Activated naive CD8-positive, alpha-beta T cell treated with anti-CD3 and anti-CD28 coated beads for 36 hours (primary cell): ENCODE data around the gene KLHL29. TPM values are rescaled to one million over a fixed set of nuclear protein-coding genes. Genes with fewer than 3 reads are reported as not detected.
"Not testable (repeated sequence)": the region's sequence is repeated elsewhere in the genome, so short reads cannot be mapped to it uniquely, and the experiment has no call there.

Experiments
- DNase-seq: peaks from one replicate; pipeline ENCODE4 v3.0.0; 2021
- H3K27ac Mint-ChIP-seq: one replicate; pipeline ENCODE4 v1.8.0; 2022; ENCODE audit warnings: mild to moderate bottlenecking, moderate library complexity, mixed read lengths
- H3K27me3 Mint-ChIP-seq: one replicate; pipeline ENCODE4 v1.8.0; 2022; ENCODE audit warnings: mild to moderate bottlenecking, mixed read lengths
- H3K36me3 Mint-ChIP-seq: one replicate; pipeline ENCODE4 v1.8.0; 2021; ENCODE audit warnings: mild to moderate bottlenecking, mixed read lengths
- H3K4me1 Mint-ChIP-seq: one replicate; pipeline ENCODE4 v1.8.0; 2021; ENCODE audit warnings: mixed read lengths
- H3K4me3 Mint-ChIP-seq: one replicate; pipeline ENCODE4 v1.8.0; 2022; ENCODE audit warnings: mild to moderate bottlenecking, moderate library complexity, mixed read lengths
- H3K9me3 Mint-ChIP-seq: one replicate; pipeline ENCODE4 v1.8.0; 2022; ENCODE audit warnings: mixed read lengths
- total RNA-seq, 2 experiments: library from RNA; stranded (reverse); gene quantifications; one replicate each; pipeline ENCODE4 v1.2.3, GENCODE V29; 2021

Gene KLHL29
- total RNA-seq, 2 experiments from 2014 or later: 1.2 to 1.5 TPM

DNA sequence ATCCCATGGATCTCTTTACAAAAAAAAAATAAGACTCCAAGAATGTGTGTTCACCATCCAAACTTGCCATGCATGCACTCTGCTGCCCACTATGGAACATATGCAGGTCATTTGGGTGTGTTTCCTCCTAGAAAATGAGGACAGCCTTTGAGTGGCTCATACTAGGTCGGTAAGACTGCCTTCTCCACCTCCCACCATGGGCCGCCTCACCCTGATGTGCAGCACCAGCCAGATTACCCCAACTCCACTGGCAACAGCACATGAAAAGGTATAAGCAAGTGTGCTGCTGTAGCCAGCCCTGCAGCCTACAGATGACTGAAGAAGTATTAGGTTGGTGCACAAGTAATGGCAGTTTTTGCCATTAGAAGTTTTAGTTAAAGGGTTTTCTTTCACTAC lies 327.8 kb downstream of the KLHL29 start:
- Mint-ChIP-seq H3K4me1 (no peaks in the 10 kb centered on the region), H3K36me3 (peaks cover 9% of the 10 kb centered on the region), H3K9me3 (no peaks in the 10 kb centered on the region), H3K27ac (no peak overlapping the region), H3K4me3 (no peak overlapping the region), H3K27me3 (no peaks in the 10 kb centered on the region)
- no peak for DNase-seq

DNA sequence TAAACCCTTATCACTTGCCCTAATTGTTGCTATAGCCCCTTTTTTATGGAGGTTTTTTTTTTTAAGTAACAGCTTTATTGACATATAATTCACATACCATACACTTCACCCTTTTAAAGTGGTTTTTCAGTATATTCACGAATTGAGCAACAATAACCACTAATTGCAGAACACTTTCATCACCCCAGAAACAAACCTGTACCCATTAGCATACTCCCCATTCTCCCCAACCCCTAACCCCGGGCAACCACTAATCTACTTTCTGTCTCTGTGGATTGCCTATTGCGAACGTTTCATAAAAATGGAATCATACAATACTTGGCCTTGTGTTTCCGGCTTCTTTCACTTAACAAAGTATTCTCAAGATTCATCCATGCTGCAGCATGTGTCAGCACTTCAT lies 328.4 kb downstream of the KLHL29 start:
- no peaks in the 10 kb centered on the region for H3K4me1 Mint-ChIP-seq
- no peak for DNase-seq
- H3K36me3 Mint-ChIP-seq: peaks cover 9% of the 10 kb centered on the region
- no peaks in the 10 kb centered on the region for H3K27me3 Mint-ChIP-seq
- no peak overlapping the region for H3K27ac Mint-ChIP-seq
- H3K4me3 Mint-ChIP-seq: no peak overlapping the region
- H3K9me3 Mint-ChIP-seq: no peaks in the 10 kb centered on the region

DNA sequence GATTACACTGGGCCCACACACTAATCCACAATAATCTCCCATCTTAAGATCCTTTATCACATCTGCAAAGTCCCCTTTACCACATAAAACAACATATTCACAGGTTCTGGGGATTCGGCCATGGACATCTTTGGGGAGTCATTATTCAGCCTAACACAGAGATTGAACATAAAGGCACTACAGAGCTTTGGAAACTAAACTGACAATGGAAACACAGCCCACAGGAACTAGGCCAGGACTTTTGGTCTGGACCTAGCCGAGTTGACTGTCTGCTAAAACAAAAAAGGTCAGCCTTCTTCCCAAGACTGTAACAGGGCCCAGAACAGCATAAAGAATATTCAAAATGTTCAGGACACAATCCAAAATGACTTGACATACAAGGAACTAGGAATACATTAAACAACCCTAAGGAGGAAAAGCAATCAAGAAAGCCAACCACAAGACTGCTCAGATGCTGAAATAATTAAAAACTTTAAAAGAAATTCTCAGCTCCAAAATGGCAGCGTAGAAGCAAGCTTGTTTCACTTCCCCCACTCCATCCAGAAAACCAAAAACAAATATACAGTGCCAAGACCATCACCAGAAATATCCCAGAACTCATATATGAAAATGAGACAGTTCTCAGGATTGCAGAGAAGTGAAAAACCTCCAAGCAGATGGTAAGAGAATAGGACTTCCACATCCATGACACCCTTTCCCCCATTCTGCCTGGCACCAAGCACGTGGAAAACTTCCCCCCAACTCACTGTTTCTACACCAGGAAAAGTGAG lies 334.1 kb downstream of the KLHL29 start:
- peaks cover 22% of the 10 kb centered on the region for H3K36me3 Mint-ChIP-seq
- no peaks in the 10 kb centered on the region for H3K27me3 Mint-ChIP-seq
- H3K27ac Mint-ChIP-seq: no peak overlapping the region

DNA sequence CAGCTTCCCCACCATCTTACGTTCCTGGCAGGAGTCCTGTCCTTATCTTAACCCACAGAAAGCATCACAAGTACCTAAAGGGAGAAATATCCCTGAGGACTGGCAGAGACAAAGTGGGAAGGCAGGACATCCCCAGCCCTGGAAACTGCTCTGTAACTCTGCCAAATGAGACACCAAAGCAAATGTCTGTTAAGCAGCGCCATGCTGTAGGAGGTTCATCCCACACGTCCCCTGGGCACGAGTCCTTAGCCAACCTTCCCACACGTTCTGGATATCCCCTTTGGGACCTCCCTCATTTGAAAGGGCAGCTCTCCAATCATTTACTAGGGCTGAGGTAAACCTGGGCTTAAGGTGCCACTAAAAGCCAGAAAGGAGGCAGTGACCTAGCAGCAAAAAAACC lies 334.7 kb downstream of the KLHL29 start:
- DNase-seq: no peak
- H3K27ac Mint-ChIP-seq: no peak overlapping the region
- peaks cover 16% of the 10 kb centered on the region for H3K9me3 Mint-ChIP-seq
- peaks cover 25% of the 10 kb centered on the region for H3K36me3 Mint-ChIP-seq
- H3K4me1 Mint-ChIP-seq: no peaks in the 10 kb centered on the region
- H3K27me3 Mint-ChIP-seq: no peaks in the 10 kb centered on the region
- no peak overlapping the region for H3K4me3 Mint-ChIP-seq

More for the DNA sequence above, 334.1 kb downstream of the KLHL29 start:
- Mint-ChIP-seq H3K9me3 (peaks cover 14% of the 10 kb centered on the region), H3K4me1 (no peaks in the 10 kb centered on the region), H3K4me3 (no peak overlapping the region)
- no peak for DNase-seq

DNA sequence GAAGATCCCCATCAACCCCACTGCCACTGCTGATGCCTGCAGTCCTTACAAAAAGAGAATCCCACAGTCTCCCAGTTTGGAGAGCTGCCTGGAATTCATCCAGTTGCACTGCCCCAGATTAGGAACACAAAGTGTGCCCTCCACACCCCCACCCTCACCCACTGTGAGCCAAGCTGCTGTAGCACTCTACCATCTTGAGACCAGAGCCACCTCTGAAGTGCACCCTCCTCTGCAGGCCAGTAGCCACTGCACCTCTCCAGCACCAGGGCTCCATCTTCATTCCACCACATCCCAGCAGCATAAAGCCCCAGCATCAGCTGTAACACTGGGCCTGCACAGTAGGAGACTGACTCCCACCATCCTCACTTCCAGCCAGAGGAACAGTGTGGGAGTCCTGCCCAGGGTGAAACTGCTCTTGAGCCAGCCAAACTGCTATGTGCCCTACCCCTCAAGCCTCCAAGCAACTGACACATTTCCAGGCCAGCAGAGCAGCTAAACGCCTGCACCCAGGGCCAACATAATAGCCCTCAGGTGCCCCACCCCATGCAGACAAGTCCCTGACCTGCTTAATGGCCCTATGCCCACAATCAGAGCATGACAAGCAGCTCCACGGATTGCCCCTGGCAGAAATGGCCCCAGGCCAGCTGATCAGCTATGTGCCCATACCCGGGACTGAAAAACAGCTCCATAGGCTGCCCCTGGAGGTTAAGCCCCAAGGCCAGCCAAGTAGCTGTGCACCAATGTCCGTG lies 335.9 kb downstream of the KLHL29 start:
- Mint-ChIP-seq H3K27me3 (no peaks in the 10 kb centered on the region), H3K4me3 (no peak overlapping the region), H3K36me3 (peaks cover 34% of the 10 kb centered on the region), H3K27ac (no peak overlapping the region), H3K9me3 (peaks cover 23% of the 10 kb centered on the region), H3K4me1 (no peaks in the 10 kb centered on the region)
- DNase-seq: no peak

DNA sequence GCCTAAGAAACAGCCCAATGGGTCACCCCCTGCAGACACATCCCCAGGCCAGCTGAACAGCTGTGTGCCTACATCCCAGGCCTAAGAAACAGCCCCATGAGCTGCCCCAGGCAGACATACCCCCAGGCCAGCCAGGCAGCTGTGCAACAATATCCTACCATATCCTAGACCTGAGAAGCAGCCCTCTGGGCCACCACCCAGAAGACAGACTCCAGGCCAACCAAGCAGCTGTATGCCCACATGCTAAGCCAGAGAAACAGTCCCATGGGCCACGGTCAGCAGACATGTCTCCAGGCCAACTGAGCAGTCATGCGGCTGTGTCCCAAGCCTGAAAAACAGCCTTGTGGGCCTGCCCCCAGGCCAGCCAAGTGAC lies 336.5 kb downstream of the KLHL29 start:
- Mint-ChIP-seq H3K4me1 (no peaks in the 10 kb centered on the region), H3K27me3 (no peaks in the 10 kb centered on the region), H3K36me3 (peaks cover 35% of the 10 kb centered on the region), H3K9me3 (peaks cover 24% of the 10 kb centered on the region), H3K4me3 (no peak overlapping the region), H3K27ac (no peak overlapping the region)
- no peak for DNase-seq

- Mint-ChIP-seq H3K27ac (no peak overlapping the region), H3K36me3 (peaks cover 39% of the 10 kb centered on the region), H3K4me1 (no peaks in the 10 kb centered on the region), H3K9me3 (peaks cover 24% of the 10 kb centered on the region), H3K27me3 (no peaks in the 10 kb centered on the region), H3K4me3 (no peak overlapping the region)
- DNase-seq: no peak
Observed at GRCh38 chr2:23722255-23722654, 337.3 kb downstream of the KLHL29 start.

DNA sequence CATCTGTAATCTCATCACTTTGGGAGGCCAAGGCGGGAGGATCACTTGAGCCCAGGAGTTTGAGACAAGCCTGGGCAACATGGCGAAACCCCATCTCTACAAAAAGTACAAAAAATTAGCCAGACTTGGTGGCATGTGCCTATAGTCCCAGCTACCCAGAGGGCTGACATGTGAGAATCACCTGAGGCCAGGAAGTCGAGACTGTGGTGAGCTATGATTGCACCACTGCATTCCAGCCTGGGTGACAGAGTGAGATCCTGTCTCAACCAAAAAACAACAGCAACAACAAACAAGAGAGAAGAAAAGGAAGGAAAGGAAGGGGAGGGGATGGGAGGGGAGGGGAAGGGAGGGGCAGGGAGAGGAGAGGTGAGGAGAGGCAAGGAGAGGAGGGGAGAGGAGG lies 338.1 kb downstream of the KLHL29 start:
- Mint-ChIP-seq H3K36me3 (peaks cover 39% of the 10 kb centered on the region), H3K9me3 (peaks cover 24% of the 10 kb centered on the region)
- DNase-seq, H3K27me3 Mint-ChIP-seq, H3K4me3 Mint-ChIP-seq, H3K27ac Mint-ChIP-seq, H3K4me1 Mint-ChIP-seq: not testable (repeated sequence)

GRCh38 chr2:23734416-23734815 lies 349.4 kb downstream of the KLHL29 start:
- Mint-ChIP-seq H3K36me3 (peaks cover 50% of the 10 kb centered on the region), H3K27me3 (no peaks in the 10 kb centered on the region), H3K9me3 (peaks cover 8% of the 10 kb centered on the region), H3K27ac (no peak overlapping the region), H3K4me1 (no peaks in the 10 kb centered on the region), H3K4me3 (no peak overlapping the region)
- no peak for DNase-seq

- H3K27me3 Mint-ChIP-seq, H3K27ac Mint-ChIP-seq, H3K9me3 Mint-ChIP-seq, H3K4me1 Mint-ChIP-seq, H3K4me3 Mint-ChIP-seq, DNase-seq: not testable (repeated sequence)
- peaks cover 56% of the 10 kb centered on the region for H3K36me3 Mint-ChIP-seq
Observed at GRCh38 chr2:23736783-23737182, 351.8 kb downstream of the KLHL29 start.

DNA sequence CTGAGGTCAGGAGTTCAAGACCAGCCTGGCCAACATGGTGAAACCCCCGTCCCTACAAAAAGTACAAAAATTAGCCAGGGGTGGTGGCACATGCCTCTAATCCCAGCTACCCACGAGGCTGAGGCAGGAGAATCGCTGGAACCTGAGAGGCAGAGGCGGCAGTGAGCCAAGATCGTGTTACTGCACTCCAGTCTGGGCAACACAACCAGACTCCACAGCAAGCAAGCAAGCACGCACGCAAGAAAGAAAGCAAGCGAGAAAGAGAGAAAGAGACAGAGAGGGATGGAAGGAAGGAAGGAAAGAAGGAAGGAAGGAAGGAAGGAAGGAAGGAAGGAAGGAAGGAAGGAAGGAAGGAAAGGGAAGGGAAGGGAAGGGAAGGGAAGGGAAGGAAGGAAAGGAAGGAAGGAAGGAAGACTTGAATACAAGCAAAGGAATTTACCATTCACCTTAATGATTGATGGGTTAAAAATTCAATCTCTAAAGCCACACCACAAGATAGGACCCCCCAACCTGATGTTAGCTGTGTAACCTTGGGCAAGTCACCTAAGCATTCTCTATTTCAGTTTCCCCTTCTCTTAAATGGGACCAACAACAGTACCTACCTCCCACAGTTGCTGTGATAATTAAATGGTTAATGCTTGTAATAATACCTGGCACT lies 360.2 kb downstream of the KLHL29 start:
- no peak overlapping the region for H3K27ac Mint-ChIP-seq
- no peak for DNase-seq
- H3K4me1 Mint-ChIP-seq: no peaks in the 10 kb centered on the region
- no peaks in the 10 kb centered on the region for H3K27me3 Mint-ChIP-seq
- peaks cover 21% of the 10 kb centered on the region for H3K36me3 Mint-ChIP-seq
- H3K4me3 Mint-ChIP-seq: no peak overlapping the region
- no peaks in the 10 kb centered on the region for H3K9me3 Mint-ChIP-seq

GRCh38 chr2:23745726-23746105 lies 360.7 kb downstream of the KLHL29 start:
- peaks cover 19% of the 10 kb centered on the region for H3K36me3 Mint-ChIP-seq

DNA sequence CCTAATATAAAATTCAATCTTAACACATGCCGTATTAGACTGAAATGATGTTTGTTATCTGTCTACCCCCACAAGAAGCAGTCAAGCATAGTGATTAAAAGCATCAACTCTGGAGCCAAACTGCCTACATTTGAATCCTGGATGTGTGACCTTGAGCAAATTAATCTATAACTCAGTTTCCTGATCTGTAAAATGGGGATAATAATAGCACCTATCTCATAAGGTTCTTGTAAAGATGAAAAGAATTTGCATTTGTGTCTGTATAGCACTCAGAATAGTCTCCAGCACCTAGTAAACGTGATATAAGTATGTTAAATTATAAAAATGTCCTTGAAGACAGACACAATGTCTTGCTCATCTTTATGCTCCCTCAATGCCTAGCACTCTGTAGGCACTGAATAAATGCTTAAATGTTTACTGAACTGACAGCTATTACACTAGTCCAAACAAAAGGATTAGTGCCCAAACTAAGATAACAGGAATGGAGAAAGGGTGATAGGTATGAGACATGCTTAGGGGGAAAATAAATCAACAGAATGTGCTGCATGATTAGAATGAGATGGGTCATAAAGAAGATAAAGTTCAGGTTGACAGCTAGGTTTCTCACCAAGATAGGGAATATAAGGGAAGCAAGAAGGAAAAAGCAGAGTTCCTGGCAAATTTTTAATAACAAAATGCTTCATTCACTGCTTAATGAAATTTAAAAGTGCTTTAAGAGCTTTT lies 361.3 kb downstream of the KLHL29 start:
- DNase-seq: no peak
- Mint-ChIP-seq H3K27me3 (no peaks in the 10 kb centered on the region), H3K36me3 (peaks cover 17% of the 10 kb centered on the region), H3K27ac (no peak overlapping the region), H3K9me3 (no peaks in the 10 kb centered on the region), H3K4me3 (no peak overlapping the region), H3K4me1 (no peaks in the 10 kb centered on the region)

More at GRCh38 chr2:23745726-23746105, 360.7 kb downstream of the KLHL29 start:
- Mint-ChIP-seq H3K4me1 (no peaks in the 10 kb centered on the region), H3K27me3 (no peaks in the 10 kb centered on the region), H3K4me3 (no peak overlapping the region), H3K27ac (no peak overlapping the region), H3K9me3 (no peaks in the 10 kb centered on the region)
- no peak for DNase-seq

GRCh38 chr2:23751747-23752265 lies 366.8 kb downstream of the KLHL29 start:
- H3K27me3 Mint-ChIP-seq: no peaks in the 10 kb centered on the region
- no peak overlapping the region for H3K4me3 Mint-ChIP-seq
- peaks cover 15% of the 10 kb centered on the region for H3K36me3 Mint-ChIP-seq
- no peaks in the 10 kb centered on the region for H3K4me1 Mint-ChIP-seq
- H3K9me3 Mint-ChIP-seq: no peaks in the 10 kb centered on the region
- no peak for DNase-seq
- H3K27ac Mint-ChIP-seq: no peak overlapping the region
